OCI-LY7 (cell line): Measurements from ENCODE around the gene NLRC3.

Source experiments
- CTCF ChIP-seq: fragments of 200-600 bp; sonication (generic); conservative IDR thresholded peaks from 2 replicates; pipeline ENCODE4 v1.5.1; 2014; ENCODE audit warnings: mild to moderate bottlenecking, antibody characterized with exemption, low read length, moderate library complexity, mixed read lengths
- EZH2phosphoT487 ChIP-seq: fragments of 200-600 bp; sonication (generic); IDR thresholded peaks from 2 replicates; pipeline ENCODE4 v1.6.1; 2018; ENCODE audit warnings: low read depth, borderline replicate concordance, mild to moderate bottlenecking, mixed run types, antibody characterized with exemption, low read length, moderate library complexity, mixed read lengths

- no peak for TF ChIP-seq CTCF
- TF ChIP-seq EZH2phosphoT487 = no peak
Observed at GRCh38 chr16:3503523-3503922, 73.7 kb downstream of the NLRC3 start.
